GM21447 (cell line): ENCODE results near the gene EME2.

Experiments
- ATAC-seq: cut with Tn5 transposase; IDR thresholded peaks from one replicate; pipeline ENCODE4 v1.9.1; 2021; ENCODE audit not compliant: unreplicated experiment

EME2 gene

DNA sequence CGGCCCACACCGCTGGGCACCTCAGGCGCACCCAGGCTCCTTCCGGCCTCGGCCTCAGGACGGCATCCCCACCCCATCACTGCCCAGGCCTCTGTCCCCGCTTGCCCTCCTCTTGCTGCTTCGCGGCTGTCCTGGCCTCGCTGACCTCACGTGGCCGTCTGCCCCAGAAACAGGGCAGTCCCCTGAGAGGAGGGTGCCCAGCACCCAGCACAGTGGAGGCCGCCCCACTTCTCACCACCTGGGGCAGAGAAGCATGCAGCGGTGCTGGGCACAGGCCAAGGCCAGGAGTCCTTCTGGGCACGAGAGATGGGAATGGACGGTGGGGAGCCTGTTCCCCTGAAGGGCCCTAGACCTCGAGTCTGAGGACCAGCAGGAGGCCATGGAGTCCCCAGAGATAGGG, 45.1 kb downstream of the EME2 start:
- no peak for ATAC-seq

DNA sequence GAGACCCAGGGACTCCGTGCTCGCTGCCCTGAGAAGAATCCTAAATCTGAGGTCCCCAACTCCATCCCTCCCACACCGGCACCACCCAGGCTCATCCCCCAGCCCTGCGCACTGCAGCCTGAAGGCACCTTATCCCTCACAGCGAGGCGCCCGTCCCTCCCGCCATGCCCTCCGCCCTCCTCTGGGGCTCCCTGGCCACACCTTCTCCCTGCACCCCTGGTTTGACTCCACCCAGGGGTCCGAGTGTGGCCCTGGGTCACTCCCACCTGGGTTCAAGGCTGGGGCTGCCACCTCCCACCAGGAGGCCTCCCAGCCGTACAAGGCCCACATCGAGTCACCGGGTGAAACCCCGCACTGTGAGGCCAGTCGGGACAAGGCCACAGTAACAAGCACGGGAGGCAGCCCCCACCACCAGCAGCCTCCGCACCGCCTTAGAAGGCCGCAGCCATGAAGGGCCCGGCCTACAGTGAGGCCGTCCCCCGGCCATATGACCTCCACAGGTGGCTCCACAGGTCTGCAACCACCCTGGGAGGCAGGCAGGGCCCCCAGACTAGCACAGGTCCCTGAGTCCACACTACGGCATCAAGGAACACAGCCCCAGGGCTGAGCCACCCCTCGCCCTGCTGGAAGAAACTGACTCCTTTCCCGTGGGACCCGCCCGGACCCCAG, 45.7 kb downstream of the EME2 start:
- no peak for ATAC-seq

DNA sequence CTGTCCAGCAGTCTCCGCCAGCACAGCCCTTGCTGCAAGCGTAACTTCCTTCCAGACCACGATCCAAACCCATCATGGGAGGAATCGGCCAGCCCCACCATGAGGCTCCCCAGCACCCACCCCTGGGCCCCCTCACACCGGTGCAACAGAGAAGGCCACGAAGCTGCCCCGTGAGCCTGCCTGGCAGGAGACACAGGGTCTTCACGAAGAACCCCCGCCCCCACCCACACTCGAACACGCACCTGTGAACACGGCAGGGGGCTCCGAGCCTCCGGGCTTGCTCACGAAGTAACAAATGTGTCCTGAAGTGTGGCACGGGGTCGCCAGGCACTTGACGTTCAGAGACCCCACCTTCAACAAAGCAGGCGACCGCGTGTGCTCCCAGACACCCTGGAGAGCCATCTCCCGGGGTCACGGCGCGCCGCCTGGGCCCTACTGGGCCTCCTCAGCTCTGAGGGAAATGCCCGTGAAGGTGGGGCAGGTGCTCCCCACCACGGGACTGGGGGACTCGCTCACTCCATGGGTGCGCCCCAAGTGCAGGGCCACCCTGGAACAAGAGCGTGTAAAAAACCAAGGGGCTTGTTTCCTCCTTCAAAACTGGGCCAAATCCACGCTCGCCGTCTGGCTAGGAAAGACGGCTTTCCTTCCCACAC, 46.4 kb downstream of the EME2 start:
- ATAC-seq = no peak

DNA sequence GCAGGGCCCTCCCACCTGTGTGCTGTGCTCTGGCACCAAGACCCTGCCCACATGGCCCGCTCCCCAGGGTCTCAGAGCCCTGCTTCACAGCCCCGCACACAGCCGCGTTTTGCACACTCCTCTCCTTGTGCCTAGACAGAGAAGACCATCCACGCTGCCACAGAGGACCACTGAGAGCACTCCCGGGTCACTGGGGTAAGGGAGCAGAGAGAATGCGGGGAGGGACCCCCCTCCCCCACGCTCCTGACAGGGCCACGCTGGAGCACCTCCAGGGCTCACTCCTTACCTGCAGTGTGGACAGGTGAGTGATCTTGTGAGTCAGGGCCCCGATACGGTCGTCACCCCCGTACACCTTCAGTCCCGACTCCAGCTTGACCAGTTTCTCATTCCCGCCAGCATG, 47.0 kb downstream of the EME2 start:
- no peak for ATAC-seq

DNA sequence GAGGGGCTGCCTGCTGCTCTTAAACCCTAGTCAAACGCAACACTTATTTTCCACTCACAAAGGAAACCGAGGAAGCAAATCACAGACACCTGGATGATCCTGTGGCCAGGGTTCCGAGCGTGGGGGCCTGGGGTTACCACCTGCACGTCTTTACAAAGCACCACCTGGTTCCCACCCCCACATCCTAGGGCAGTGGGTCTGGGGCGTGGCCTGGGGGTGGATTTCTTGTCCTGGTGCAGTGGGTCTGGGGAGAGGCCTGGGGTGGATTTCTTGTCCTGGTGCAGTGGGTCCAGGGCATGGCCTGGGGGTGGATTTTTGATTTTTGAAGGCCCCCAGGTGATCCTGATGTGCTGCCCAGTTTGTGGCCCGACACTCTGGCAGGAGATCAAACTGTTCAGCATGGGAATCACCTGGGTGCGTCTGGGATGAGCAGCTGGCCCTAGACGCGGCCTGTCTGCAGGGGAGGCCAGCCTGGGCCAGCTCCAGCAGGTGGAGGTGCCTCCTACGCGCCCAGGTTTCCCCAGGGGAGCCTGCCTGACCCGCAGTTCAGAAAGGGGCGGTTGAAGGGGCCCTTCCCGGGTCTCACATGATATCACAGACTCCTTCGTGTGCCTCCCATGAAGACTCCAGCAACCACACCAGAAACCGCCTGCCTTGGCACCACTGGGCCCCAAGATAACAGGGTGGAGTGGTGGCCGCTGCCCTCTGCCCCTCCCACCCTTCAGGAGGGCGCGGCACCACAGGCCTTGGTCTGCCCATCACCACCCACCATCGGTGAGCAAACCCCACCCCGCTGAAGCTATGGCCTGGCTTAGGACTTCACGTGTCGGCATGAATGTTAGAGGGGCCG, 47.7 kb downstream of the EME2 start:
- ATAC-seq = no peak

DNA sequence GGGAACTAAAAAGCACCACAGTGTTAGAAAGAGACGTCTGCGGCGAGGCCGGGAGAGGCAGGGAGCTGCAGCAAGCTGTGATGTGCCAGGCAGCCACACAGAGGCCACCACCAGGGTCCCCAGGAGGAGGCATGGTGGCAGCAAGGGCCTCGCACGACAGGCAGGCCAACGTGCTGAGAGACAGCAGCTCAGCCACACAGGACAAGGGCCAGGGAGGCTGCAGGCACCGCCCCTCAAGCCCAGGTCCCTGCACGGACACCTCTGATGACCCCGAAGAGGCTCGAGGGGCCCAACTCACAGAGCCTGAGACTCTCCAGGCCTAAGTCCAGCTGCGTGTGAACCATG, 48.3 kb downstream of the EME2 start:
- no peak for ATAC-seq

DNA sequence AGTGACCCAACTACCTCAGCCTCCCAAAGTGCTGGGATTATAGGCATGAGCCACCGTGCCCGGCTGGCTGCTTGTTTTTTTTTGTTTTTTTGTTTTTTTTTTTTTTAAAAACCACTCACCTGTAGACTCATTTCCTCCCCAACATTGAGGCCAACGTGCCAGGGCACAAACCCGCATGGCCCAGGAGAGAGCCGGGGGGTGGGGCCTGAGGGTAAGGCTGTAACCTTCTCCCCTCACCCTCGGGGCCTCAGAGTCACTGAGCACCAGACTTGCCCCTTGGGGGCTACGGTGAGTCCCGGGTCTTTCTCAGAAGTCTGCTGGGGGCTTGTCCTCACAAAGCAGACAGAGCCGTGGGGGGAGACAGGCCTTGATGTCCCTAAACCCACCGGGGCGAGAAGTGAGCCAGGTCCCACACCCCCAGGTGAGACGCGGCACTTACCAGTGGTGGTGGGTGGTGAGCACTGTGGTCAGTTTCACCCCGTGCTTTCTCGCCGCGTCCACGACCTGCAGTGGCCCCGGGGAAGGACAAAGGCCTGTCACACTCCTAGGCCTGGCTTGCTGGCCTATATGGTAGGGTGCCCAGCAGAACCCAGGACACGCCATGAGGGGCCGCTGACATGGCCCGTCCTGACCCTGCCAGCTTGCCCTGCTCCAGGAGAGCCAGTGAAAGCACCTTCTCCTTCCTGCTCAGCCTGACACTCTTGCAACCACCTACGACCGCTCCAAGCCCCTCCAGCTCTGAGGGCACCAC, 49.4 kb downstream of the EME2 start:
- no peak for ATAC-seq

DNA sequence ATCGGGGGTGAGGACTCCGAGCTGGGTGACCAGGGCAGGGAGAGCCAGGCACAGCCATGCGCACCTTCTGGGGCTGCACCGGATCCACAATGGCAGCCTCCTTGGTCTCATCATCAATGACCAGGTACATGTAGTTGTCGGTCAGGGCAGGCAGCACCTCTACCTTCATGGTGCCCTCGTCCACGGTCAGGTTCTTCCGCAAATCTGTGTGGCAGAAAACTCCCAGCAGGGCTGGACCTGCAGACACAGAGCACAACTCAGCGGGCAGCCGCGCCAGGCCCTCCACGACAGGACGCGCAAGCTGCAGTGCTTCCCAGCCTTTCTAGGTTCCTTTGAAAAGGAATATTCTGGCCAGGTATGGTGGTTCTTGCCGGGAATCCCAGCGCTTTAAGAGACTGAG, 50.2 kb downstream of the EME2 start:
- no peak for ATAC-seq

DNA sequence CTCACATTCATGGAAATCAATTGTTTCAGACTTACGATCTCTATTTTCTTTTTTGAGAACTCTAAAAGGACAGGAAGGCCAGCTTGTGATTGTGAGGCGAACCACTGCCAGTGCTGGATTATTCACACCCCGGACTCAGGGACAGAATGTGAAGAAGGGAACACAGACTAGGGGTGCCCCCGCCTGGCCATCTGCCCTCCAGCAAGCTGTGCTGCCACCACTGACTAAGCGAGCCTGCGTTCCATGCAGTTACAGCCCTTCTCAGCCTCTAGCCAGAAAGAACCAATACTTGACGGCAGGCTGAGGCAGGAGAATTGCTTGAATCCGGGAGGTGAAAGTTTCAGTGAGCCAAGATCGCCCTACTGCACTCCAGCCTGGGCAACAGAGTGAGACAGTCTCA, 51.2 kb downstream of the EME2 start:
- no peak for ATAC-seq

DNA sequence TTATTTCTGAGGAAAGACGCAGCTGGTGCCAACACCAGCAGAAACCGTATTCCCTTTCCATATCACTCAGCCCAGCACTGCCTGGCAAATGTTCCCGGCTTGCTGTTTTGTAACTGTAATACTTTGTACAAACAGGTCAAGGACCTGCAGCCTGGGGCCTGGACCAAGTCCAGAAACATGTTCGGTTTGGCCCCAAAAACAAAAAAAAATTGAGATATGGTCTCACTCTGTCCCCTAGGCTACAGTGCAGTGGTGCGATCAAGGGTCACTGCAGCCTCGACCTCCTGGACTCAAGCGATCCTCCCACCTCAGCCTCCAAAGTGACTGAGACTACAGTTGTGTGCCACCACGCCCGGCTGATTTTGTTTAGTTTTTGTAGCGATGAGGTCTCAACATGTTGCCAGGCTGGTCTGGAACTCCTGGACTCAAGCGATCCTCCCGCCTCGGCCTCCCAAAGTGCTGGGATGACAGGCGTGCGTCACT, 52.8 kb downstream of the EME2 start:
- ATAC-seq = no peak
